WTC11 (cell line): ENCODE data around the gene LNX2. TPM values are rescaled to one million over a fixed set of nuclear protein-coding genes. Genes with fewer than 3 reads are reported as not detected.

Experiments
- ATAC-seq: fragments of 200-7000 bp; cut with Tn5 transposase; 2 replicates; pipeline ENCODE4 v1.10.0; 2021; ENCODE audit warnings: mild to moderate bottlenecking, moderate library complexity
- CTCF ChIA-PET: fragments of 300-600 bp; sonication (Branson Sonifier 250); formaldehyde crosslinking; loops from one replicate; lab custom pipeline; 2021; ENCODE audit warnings: antibody characterized with exemption; lab: Charles Lee
- POLR2A ChIA-PET: fragments of 350-600 bp; sonication (Branson Sonifier 250); formaldehyde crosslinking; loops from one replicate; lab custom pipeline; 2021; ENCODE audit warnings: antibody characterized with exemption; lab: Charles Lee
- DNase-seq: peaks from one replicate; pipeline ENCODE4 v3.0.0; 2021; ENCODE audit warnings: low spot score
- H3K27ac Mint-ChIP-seq: 2 replicates; pipeline ENCODE4 v1.8.0; 2021; ENCODE audit warnings: mixed read lengths
- H3K27me3 Mint-ChIP-seq: 2 replicates; pipeline ENCODE4 v1.8.0; 2021; ENCODE audit warnings: low read depth, mild to moderate bottlenecking, moderate library complexity, mixed read lengths
- H3K36me3 Mint-ChIP-seq: 2 replicates; pipeline ENCODE4 v1.8.0; 2021; ENCODE audit warnings: mixed read lengths
- H3K4me1 Mint-ChIP-seq: 2 replicates; pipeline ENCODE4 v1.8.0; 2022; ENCODE audit warnings: mixed read lengths
- H3K4me3 Mint-ChIP-seq: 2 replicates; pipeline ENCODE4 v1.8.0; 2021; ENCODE audit warnings: mild to moderate bottlenecking, moderate library complexity, mixed read lengths
- H3K9me3 Mint-ChIP-seq: 2 replicates; pipeline ENCODE4 v1.8.0; 2021; ENCODE audit warnings: mixed read lengths
- AR ChIP-seq: fragments of 250-450 bp; sonication (Bioruptor Pico); IDR thresholded peaks from 2 replicates; pipeline ENCODE4 v1.9.0; 2021; ENCODE audit warnings: mild to moderate bottlenecking
- E2F4 ChIP-seq: sonication (generic); formaldehyde crosslinking; IDR thresholded peaks from 2 replicates; pipeline ENCODE4 v1.8.1; 2022; ENCODE audit warnings: low read depth, mild to moderate bottlenecking, moderate library complexity, missing genetic modification reagents, borderline replicate concordance
- ESRRA ChIP-seq: sonication (generic); formaldehyde crosslinking; IDR thresholded peaks from 2 replicates; pipeline ENCODE4 v1.8.1; 2022; ENCODE audit warnings: mild to moderate bottlenecking, missing genetic modification reagents, borderline replicate concordance
- ETV6 ChIP-seq: sonication (generic); formaldehyde crosslinking; IDR thresholded peaks from 2 replicates; pipeline ENCODE4 v1.8.1; 2022; ENCODE audit warnings: mild to moderate bottlenecking, missing genetic modification reagents
- GTF2I ChIP-seq: fragments of 250-450 bp; sonication (Bioruptor Pico); conservative IDR thresholded peaks from 2 replicates; pipeline ENCODE4 v1.4.0; 2021; ENCODE audit warnings: mild to moderate bottlenecking
- JAZF1 ChIP-seq: fragments of 250-450 bp; sonication (Bioruptor Pico); IDR thresholded peaks from 2 replicates; pipeline ENCODE4 v1.9.0; 2021; ENCODE audit warnings: moderate library complexity, mild to moderate bottlenecking, inconsistent platforms
- KAT7 ChIP-seq: sonication (generic); formaldehyde crosslinking; IDR thresholded peaks from 2 replicates; pipeline ENCODE4 v1.8.1; 2023; ENCODE audit warnings: missing genetic modification reagents, mild to moderate bottlenecking, borderline replicate concordance
- NFATC4 ChIP-seq: fragments of 250-450 bp; sonication (Bioruptor Pico); IDR thresholded peaks from 2 replicates; pipeline ENCODE4 v1.9.0; 2021; ENCODE audit warnings: mild to moderate bottlenecking
- PREB ChIP-seq: sonication (generic); formaldehyde crosslinking; IDR thresholded peaks from 2 replicates; pipeline ENCODE4 v1.8.1; 2022; ENCODE audit warnings: mild to moderate bottlenecking, missing genetic modification reagents, moderate library complexity, borderline replicate concordance
- RELA ChIP-seq: sonication (generic); formaldehyde crosslinking; IDR thresholded peaks from 2 replicates; pipeline ENCODE4 v1.8.1; 2022; ENCODE audit warnings: missing genetic modification reagents, mild to moderate bottlenecking, borderline replicate concordance
- SMAD3 ChIP-seq: sonication (generic); formaldehyde crosslinking; IDR thresholded peaks from 2 replicates; pipeline ENCODE4 v1.8.0; 2022; ENCODE audit warnings: missing genetic modification reagents, mild to moderate bottlenecking, borderline replicate concordance
- ZMAT4 ChIP-seq: fragments of 250-450 bp; sonication (Bioruptor Pico); IDR thresholded peaks from 2 replicates; pipeline ENCODE4 v1.9.0; 2021; ENCODE audit warnings: mild to moderate bottlenecking
- ZNF396 ChIP-seq: fragments of 250-450 bp; sonication (Bioruptor Pico); IDR thresholded peaks from 2 replicates; pipeline ENCODE4 v1.8.0; 2021; ENCODE audit warnings: mild to moderate bottlenecking, moderate library complexity, borderline replicate concordance
- ZNF512 ChIP-seq: sonication (generic); formaldehyde crosslinking; IDR thresholded peaks from 2 replicates; pipeline ENCODE4 v1.8.1; 2022; ENCODE audit warnings: missing genetic modification reagents, borderline replicate concordance
- total RNA-seq: library from RNA; stranded (reverse); gene quantifications from 3 replicates; pipeline ENCODE4 v1.2.3, GENCODE V29; 2021
- TF ChIP-seq, protein P1 (sequence below): sonication (generic); formaldehyde crosslinking; IDR thresholded peaks from 2 replicates; pipeline ENCODE4 v1.8.1; 2022; ENCODE audit warnings: mild to moderate bottlenecking, moderate library complexity, missing genetic modification reagents
- TF ChIP-seq, protein P2 (sequence below): sonication (generic); formaldehyde crosslinking; IDR thresholded peaks from 2 replicates; pipeline ENCODE4 v1.8.1; 2023; ENCODE audit warnings: mild to moderate bottlenecking, missing genetic modification reagents, borderline replicate concordance
- TF ChIP-seq, protein P3 (sequence below): sonication (generic); formaldehyde crosslinking; IDR thresholded peaks from 2 replicates; pipeline ENCODE4 v1.8.0; 2022; ENCODE audit warnings: mild to moderate bottlenecking, missing genetic modification reagents

Gene LNX2
- total RNA-seq, 1 experiment from 2014 or later: 10.1 TPM

GRCh38 chr13:27535546-27535945 lies 84.8 kb downstream of the LNX2 start (continued):
- TF ChIP-seq PREB: no peak
- TF ChIP-seq SMAD3 (CRISPR knock-in tag): no peak
- TF ChIP-seq ESRRA (CRISPR knock-in tag): no peak
- TF ChIP-seq, protein P1, sequence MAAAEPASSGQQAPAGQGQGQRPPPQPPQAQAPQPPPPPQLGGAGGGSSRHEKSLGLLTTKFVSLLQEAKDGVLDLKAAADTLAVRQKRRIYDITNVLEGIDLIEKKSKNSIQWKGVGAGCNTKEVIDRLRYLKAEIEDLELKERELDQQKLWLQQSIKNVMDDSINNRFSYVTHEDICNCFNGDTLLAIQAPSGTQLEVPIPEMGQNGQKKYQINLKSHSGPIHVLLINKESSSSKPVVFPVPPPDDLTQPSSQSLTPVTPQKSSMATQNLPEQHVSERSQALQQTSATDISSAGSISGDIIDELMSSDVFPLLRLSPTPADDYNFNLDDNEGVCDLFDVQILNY (CRISPR knock-in tag): no peak
- TF ChIP-seq, all 79 proteins: peak for 0

DNA sequence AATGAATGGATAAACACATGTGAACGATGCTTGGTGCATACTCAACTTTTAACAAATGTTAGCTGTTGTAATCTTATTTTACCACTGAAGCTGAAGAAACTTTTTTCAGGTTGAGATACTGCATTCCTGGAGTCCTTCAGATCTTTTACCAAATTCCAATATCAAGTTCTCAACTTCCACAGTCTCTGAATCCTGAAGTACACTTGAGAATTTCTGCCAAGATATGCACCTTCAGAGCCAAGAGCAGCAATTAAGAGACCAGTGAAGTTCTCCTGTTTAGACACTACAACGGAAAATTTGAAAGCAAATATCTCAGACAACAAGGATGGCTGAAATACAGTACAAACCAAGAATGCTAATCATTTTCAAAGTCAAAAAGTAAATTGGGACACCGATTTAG lies 85.3 kb downstream of the LNX2 start:
- Mint-ChIP-seq H3K36me3 (no peaks in the 10 kb centered on the region), H3K27ac (no peak overlapping the region), H3K9me3 (no peaks in the 10 kb centered on the region), H3K4me1 (no peaks in the 10 kb centered on the region; the same call in 1 of the 2 replicates), H3K4me3 (no peak overlapping the region), H3K27me3 (no peaks in the 10 kb centered on the region)
- TF ChIP-seq ETV6 (CRISPR knock-in tag): no peak
- TF ChIP-seq ZNF396 (CRISPR knock-in tag): no peak
- no peak for TF ChIP-seq RELA (CRISPR knock-in tag)
- no peak for TF ChIP-seq AR (CRISPR knock-in tag)
- TF ChIP-seq ZNF512 (CRISPR knock-in tag): no peak
- TF ChIP-seq ZMAT4 (CRISPR knock-in tag): no peak
- no peak for TF ChIP-seq NFATC4 (CRISPR knock-in tag)
- TF ChIP-seq E2F4: no peak
- DNase-seq (no peak), ATAC-seq (no peak)
- ChIA-PET POLR2A (no interaction called here), CTCF (interaction anchor here (0.9 to 3.4 kb wide), 4 partner anchors 9 to 295 kb away, joined by 4 to 12 read pairs (median 5); no protein-coding TSS in a partner anchor)

- Mint-ChIP-seq H3K36me3 (no peaks in the 10 kb centered on the region), H3K9me3 (no peaks in the 10 kb centered on the region), H3K27me3 (no peaks in the 10 kb centered on the region), H3K4me3 (no peak overlapping the region), H3K4me1 (no peaks in the 10 kb centered on the region; the same call in 1 of the 2 replicates), H3K27ac (no peak overlapping the region)
- POLR2A ChIA-PET: no interaction called here
- DNase-seq (no peak), ATAC-seq (no peak)
- CTCF ChIA-PET: interaction anchor here (0.6 to 3.4 kb wide), 12 partner anchors 8 to 423 kb away, joined by 3 to 12 read pairs (median 4); no protein-coding TSS in a partner anchor
- no peak for TF ChIP-seq KAT7 (CRISPR knock-in tag)
- TF ChIP-seq, protein P2, sequence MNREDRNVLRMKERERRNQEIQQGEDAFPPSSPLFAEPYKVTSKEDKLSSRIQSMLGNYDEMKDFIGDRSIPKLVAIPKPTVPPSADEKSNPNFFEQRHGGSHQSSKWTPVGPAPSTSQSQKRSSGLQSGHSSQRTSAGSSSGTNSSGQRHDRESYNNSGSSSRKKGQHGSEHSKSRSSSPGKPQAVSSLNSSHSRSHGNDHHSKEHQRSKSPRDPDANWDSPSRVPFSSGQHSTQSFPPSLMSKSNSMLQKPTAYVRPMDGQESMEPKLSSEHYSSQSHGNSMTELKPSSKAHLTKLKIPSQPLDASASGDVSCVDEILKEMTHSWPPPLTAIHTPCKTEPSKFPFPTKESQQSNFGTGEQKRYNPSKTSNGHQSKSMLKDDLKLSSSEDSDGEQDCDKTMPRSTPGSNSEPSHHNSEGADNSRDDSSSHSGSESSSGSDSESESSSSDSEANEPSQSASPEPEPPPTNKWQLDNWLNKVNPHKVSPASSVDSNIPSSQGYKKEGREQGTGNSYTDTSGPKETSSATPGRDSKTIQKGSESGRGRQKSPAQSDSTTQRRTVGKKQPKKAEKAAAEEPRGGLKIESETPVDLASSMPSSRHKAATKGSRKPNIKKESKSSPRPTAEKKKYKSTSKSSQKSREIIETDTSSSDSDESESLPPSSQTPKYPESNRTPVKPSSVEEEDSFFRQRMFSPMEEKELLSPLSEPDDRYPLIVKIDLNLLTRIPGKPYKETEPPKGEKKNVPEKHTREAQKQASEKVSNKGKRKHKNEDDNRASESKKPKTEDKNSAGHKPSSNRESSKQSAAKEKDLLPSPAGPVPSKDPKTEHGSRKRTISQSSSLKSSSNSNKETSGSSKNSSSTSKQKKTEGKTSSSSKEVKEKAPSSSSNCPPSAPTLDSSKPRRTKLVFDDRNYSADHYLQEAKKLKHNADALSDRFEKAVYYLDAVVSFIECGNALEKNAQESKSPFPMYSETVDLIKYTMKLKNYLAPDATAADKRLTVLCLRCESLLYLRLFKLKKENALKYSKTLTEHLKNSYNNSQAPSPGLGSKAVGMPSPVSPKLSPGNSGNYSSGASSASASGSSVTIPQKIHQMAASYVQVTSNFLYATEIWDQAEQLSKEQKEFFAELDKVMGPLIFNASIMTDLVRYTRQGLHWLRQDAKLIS: no peak
- TF ChIP-seq SMAD3 (CRISPR knock-in tag): no peak
- TF ChIP-seq, protein P3, sequence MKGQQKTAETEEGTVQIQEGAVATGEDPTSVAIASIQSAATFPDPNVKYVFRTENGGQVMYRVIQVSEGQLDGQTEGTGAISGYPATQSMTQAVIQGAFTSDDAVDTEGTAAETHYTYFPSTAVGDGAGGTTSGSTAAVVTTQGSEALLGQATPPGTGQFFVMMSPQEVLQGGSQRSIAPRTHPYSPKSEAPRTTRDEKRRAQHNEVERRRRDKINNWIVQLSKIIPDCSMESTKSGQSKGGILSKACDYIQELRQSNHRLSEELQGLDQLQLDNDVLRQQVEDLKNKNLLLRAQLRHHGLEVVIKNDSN (CRISPR knock-in tag): no peak
- TF ChIP-seq GTF2I (CRISPR knock-in tag): no peak
- no peak for TF ChIP-seq JAZF1
Measured at GRCh38 chr13:27534108-27534980, 86.0 kb downstream of the LNX2 start.
